Measurements from ENCODE around the gene GBP2. TPM values are rescaled to one million over a fixed set of nuclear protein-coding genes. Genes with fewer than 3 reads are reported as not detected.

The GBP2 gene
- total and polyA plus RNA-seq, 2 of the 4 experiments (the other 2 are of a cell fraction), result 8.2 to 17.7 TPM

- Histone ChIP-seq H3K4me1 (ENCODE audit: control insufficient read depth, insufficient read depth, low read length) (peaks cover 4% of the 10 kb centered on the region), H3K9me1 (ENCODE audit: insufficient read depth, low read length) (no peaks in the 10 kb centered on the region), H3K27me3 (ENCODE audit: control insufficient read depth, insufficient read depth, low read length) (no peaks in the 10 kb centered on the region), H3K23ac (ENCODE audit: low read depth, low read length) (peak overlapping the region; percentile 44; the same call in 1 of the 2 replicates), H3K27ac (ENCODE audit: insufficient read depth, low read length) (peak overlapping the region; percentile 34), H3K4me2 (ENCODE audit: low read depth, low read length) (peak overlapping the region; percentile 89), H3K14ac (replicated peaks; ENCODE audit: low read depth, low read length) (peak overlapping the region; percentile 89), H2AFZ (replicated peaks; ENCODE audit: low read length, poor library complexity) (peak overlapping the region; percentile 84), H3K79me1 (ENCODE audit: low read depth in 1 of 2, low read length in 2 of 2) (no peaks in the 10 kb centered on the region), H2BK20ac (ENCODE audit: low read depth, low read length) (peak overlapping the region; percentile 60), H4K5ac (ENCODE audit: low read depth, low read length) (peak overlapping the region; percentile 35), H3K4me3 (ENCODE audit: insufficient read depth, low read depth, low read length) (peak overlapping the region; percentile 30), H2BK5ac (ENCODE audit: low read depth, low read length, poor library complexity, severe bottlenecking) (peak overlapping the region; percentile 65), H2AK9ac (replicated peaks; ENCODE audit: low read depth, low read length, poor library complexity) (no peak overlapping the region), H3K9ac (ENCODE audit: low read depth, low read length) (peak overlapping the region; percentile 39), H3K4ac (ENCODE audit: low read depth, low read length) (peak overlapping the region; percentile 72), H3K9me3 (ENCODE audit: control insufficient read depth, insufficient read depth, low read length) (no peaks in the 10 kb centered on the region), H4K8ac (ENCODE audit: low read depth in 2 of 2, low read length in 2 of 2) (peak overlapping the region in 1 of 2 experiments; percentile 87; a peak in 2 of 4 replicates), H2BK15ac (ENCODE audit: low read depth, low read length) (peak overlapping the region; percentile 16; the same call in 2 of the 3 replicates), H2BK120ac (ENCODE audit: low read depth, low read length) (peak overlapping the region; percentile 67), H4K20me1 (ENCODE audit: insufficient read depth, low read length) (no peaks in the 10 kb centered on the region), H3K56ac (ENCODE audit: extremely low read depth, insufficient read depth, low read length) (peak overlapping the region; percentile 39; the same call in 1 of the 2 replicates), H3K36me3 (ENCODE audit: control insufficient read depth, insufficient read depth, low read length) (peaks cover 5% of the 10 kb centered on the region; the same call in 1 of the 2 replicates), H4K91ac (ENCODE audit: insufficient read depth, low read depth, low read length) (peak overlapping the region; percentile 58; the same call in 1 of the 2 replicates), H3K18ac (ENCODE audit: low read depth, low read length) (peak overlapping the region; percentile 22), H2AK5ac (ENCODE audit: low read depth, low read length) (0 out of 2 replicates have a peak overlapping the region, but pooled peaks have one; percentile 30)
- ATAC-seq (ENCODE audit: low read depth), result peak; percentile 62
- no peak for DNase-seq
- in situ Hi-C loops (cut with MboI; ENCODE audit: low sequenced_read_pairs), result no loop called here
- TF ChIP-seq, protein P1, sequence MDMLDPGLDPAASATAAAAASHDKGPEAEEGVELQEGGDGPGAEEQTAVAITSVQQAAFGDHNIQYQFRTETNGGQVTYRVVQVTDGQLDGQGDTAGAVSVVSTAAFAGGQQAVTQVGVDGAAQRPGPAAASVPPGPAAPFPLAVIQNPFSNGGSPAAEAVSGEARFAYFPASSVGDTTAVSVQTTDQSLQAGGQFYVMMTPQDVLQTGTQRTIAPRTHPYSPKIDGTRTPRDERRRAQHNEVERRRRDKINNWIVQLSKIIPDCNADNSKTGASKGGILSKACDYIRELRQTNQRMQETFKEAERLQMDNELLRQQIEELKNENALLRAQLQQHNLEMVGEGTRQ (IDR thresholded peaks at IDR 0.05; ENCODE audit: low read depth, low read length), result no peak
- TF ChIP-seq MAZ (IDR thresholded peaks at IDR 0.05; ENCODE audit: borderline replicate concordance, low read depth, low read length) (no peak), CEBPB (IDR thresholded peaks at IDR 0.05; ENCODE audit: low read depth, low read length) (no peak), POLR2A (IDR thresholded peaks at IDR 0.05; ENCODE audit: low read depth, low read length) (no peak), MAFK (IDR thresholded peaks at IDR 0.05; ENCODE audit: low read depth, low read length) (no peak), BHLHE40 (IDR thresholded peaks at IDR 0.05; ENCODE audit: low read depth, low read length) (no peak), RCOR1 (IDR thresholded peaks at IDR 0.05; ENCODE audit: insufficient replicate concordance, low read length) (no peak), MXI1 (IDR thresholded peaks at IDR 0.05; ENCODE audit: borderline replicate concordance, low read depth, low read length) (no peak), SMC3 (IDR thresholded peaks at IDR 0.05; ENCODE audit: low read depth, low read length) (no peak), CHD1 (IDR thresholded peaks at IDR 0.05; ENCODE audit: low read depth, low read length) (no peak)
- TF ChIP-seq, protein P2, sequence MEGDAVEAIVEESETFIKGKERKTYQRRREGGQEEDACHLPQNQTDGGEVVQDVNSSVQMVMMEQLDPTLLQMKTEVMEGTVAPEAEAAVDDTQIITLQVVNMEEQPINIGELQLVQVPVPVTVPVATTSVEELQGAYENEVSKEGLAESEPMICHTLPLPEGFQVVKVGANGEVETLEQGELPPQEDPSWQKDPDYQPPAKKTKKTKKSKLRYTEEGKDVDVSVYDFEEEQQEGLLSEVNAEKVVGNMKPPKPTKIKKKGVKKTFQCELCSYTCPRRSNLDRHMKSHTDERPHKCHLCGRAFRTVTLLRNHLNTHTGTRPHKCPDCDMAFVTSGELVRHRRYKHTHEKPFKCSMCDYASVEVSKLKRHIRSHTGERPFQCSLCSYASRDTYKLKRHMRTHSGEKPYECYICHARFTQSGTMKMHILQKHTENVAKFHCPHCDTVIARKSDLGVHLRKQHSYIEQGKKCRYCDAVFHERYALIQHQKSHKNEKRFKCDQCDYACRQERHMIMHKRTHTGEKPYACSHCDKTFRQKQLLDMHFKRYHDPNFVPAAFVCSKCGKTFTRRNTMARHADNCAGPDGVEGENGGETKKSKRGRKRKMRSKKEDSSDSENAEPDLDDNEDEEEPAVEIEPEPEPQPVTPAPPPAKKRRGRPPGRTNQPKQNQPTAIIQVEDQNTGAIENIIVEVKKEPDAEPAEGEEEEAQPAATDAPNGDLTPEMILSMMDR (conservative IDR thresholded peaks at IDR 0.05; ENCODE audit: low read depth, low read length), result no peak
- WGBS, 2 experiments (ENCODE audit: extremely low coverage in 2 of 2, insufficient read length in 1 of 2), result no CpG with 5 or more reads among the region's 3 CpGs
- ChIA-PET POLR2A (ENCODE audit: unreplicated experiment) (interaction anchor here (1.2 kb wide), 1 partner anchor 60 kb away, joined by 3 read pairs; the partner anchor contains the start of gene GBP1), CTCF (no interaction called here)
- dilution Hi-C loops (cut with HindIII; ENCODE audit: low sequenced_read_pairs, unreplicated experiment), result no loop called here
- intact Hi-C loops (cut with micrococcal nuclease), result no loop called here
- BruUV-seq (replicated peaks), result TSS peak; percentile 61
Measured at GRCh38 chr1:89125240-89125912, 538 bp downstream of the GBP2 start.

Measured in IMR-90 (cell line).